Measurements from ENCODE around the gene ATMIN. TPM values are rescaled to one million over a fixed set of nuclear protein-coding genes. Genes with fewer than 3 reads are reported as not detected.

The ATMIN gene
- total and polyA plus RNA-seq, 9 donors: 15.6 to 39.5 (median 33.8) TPM

DNA sequence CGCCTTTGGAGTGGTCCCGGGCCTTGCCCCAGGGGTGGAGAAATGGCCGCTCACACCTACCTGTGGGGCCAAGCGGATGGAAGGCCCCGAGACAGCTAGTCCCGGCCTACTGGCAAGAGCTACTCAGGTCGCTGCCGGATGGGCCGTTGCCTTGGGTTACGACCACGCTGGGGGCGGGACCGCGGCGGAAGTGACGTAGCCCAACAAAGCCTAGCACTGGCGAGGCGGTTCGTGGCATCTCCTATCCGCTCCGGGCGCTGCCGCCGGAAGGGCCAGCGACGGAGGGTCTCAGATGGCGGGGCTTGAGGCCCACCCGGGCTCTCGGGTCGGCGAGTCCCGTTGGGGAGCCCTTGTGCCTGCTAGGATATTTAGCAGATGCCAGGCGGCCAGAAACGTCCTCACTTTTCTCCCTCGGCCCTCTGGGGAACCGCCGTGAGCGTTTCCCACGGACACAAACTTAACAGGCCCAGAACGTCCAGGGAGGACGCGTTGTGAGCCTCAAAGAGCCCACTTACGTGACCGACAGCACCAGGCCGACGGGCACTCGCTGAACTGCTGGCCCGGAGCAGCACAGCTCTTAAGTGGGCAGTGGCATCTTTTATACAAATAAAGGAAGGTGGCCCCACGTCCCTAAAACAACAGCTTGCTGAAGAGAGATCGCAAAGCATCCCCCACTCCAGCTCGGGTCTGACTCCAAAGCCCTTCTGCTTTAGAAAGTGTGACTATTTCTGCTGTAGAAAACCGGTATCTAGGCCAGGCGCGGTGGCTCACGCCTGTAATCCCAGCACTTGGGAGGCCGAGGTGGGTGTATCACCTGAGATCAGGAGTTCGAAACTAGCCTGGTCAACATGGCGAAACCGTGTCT lies 41.7 kb downstream of the ATMIN start, which contains the start of gene C16orf46:
Gene C16orf46, minus strand, starts transcription at position 163 of the 865 bp plus-strand sequence. CDS start 13,283 bp downstream, outside the sequence.
- TF ChIP-seq POLR2A (IDR thresholded peaks at IDR 0.05): peak; percentile 95
- TF ChIP-seq CTCF (IDR thresholded peaks at IDR 0.05): no peak
- peak; percentile 32 for TF ChIP-seq EP300 (IDR thresholded peaks at IDR 0.05)
- 9 to 12% (median 11%) methylated on average over 48 to 59 of the region's 59 CpGs for WGBS, 3 donors
- Histone ChIP-seq H3K27ac (peak within 1 kb of the TSS; percentile 58 to 98), H3K4me3 (peak within 1 kb of the TSS; percentile 84), H3K27me3 (no peaks in the 10 kb centered on the region), H3K36me3 (no peaks in the 10 kb centered on the region), H3K4me1 (ENCODE audit: insufficient read depth) (no peaks in the 10 kb centered on the region), H3K9me3 (no peaks in the 10 kb centered on the region)
- DNase-seq: peak; percentile 98 to 99 (median 98)
- intact Hi-C loops (cut with DNase I): loop anchor here in 1 of 4 donors (2.0 kb wide), 1 partner anchor 71 kb away; the partner anchor contains the start of genes CENPN and CMC2

DNA sequence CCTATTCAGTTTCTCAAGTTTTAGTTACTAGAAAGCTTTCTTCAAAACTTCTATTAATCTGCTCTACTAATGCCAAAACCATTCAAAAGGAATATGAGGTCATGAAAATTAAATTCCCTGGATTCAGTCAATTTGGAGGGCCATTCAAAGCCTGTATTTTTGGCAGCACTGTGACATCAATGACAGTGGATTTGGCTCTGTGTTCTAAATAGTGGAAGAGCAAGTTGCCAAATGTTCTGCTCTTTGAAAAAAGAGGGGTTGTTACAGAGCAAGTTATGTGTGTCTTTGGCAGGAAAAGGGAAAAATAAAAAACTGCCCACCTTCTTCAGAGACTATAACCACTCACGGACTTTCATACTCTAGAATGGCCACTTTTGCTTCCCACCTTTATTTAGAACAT lies 44.6 kb downstream of the ATMIN start:
- no peaks in the 10 kb centered on the region for H3K4me1 ChIP-seq (ENCODE audit: insufficient read depth)
- H3K27me3 ChIP-seq: no peaks in the 10 kb centered on the region
- DNase-seq: no peak
- no peaks in the 10 kb centered on the region for H3K9me3 ChIP-seq
- intact Hi-C loops (cut with DNase I): no loop called here
- no peak overlapping the region for H3K4me3 ChIP-seq
- H3K36me3 ChIP-seq: no peaks in the 10 kb centered on the region
- no peak overlapping the region for H3K27ac ChIP-seq
- 82 to 92% (median 90%) methylated on average over 1 of the region's 1 CpG for WGBS, 3 donors
- TF ChIP-seq EP300 (IDR thresholded peaks at IDR 0.05) (no peak), CTCF (IDR thresholded peaks at IDR 0.05) (no peak), POLR2A (IDR thresholded peaks at IDR 0.05) (no peak)

GRCh38 chr16:81081014-81081413 lies 45.4 kb downstream of the ATMIN start:
- Histone ChIP-seq H3K4me3 (no peak overlapping the region), H3K4me1 (ENCODE audit: insufficient read depth) (no peaks in the 10 kb centered on the region), H3K27ac (no peak overlapping the region), H3K27me3 (no peaks in the 10 kb centered on the region), H3K36me3 (no peaks in the 10 kb centered on the region), H3K9me3 (no peaks in the 10 kb centered on the region)
- DNase-seq: no peak
- intact Hi-C loops (cut with DNase I): no loop called here
- WGBS, 3 donors: 96% methylated on average over 4 of the region's 4 CpGs
- TF ChIP-seq POLR2A (IDR thresholded peaks at IDR 0.05) (no peak), CTCF (IDR thresholded peaks at IDR 0.05) (no peak)

DNA sequence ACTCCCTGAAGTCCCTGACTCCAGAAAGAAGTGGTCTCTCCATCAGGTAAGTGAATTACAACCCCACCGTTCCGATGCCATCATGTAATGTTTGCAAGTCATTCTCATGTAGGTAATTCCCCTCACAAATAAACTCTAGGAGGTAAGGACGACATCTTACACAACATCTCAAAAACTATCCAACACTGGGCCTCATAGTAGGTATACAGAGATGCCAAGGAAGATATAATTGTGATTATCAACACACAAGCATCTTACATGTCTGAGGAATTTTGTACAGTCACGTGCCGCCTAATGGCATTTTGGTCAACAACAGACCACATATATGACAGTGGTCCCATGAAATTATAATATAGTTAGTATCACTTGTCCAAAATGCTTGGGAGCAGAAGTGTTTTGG lies 53.2 kb downstream of the ATMIN start:
- H3K9me3 ChIP-seq: no peaks in the 10 kb centered on the region
- H3K4me3 ChIP-seq: no peak overlapping the region
- no peak for DNase-seq
- H3K27me3 ChIP-seq: no peaks in the 10 kb centered on the region
- no peak overlapping the region for H3K27ac ChIP-seq
- intact Hi-C loops (cut with DNase I): no loop called here
- H3K4me1 ChIP-seq (ENCODE audit: insufficient read depth): no peaks in the 10 kb centered on the region
- WGBS, 3 donors: 93 to 97% (median 94%) methylated on average over 5 of the region's 5 CpGs
- H3K36me3 ChIP-seq: no peaks in the 10 kb centered on the region
- no peak for TF ChIP-seq EP300 (IDR thresholded peaks at IDR 0.05)
- no peak for TF ChIP-seq POLR2A (IDR thresholded peaks at IDR 0.05)
- no peak for TF ChIP-seq CTCF (IDR thresholded peaks at IDR 0.05)
